Vagina (tissue), 2 donors: ENCODE data around the gene SLC9A6.

ENCODE experiments used
- POLR2A ChIP-seq, 2 donors: fragments of 450-650 bp; IDR thresholded peaks; one replicate each; pipeline ENCODE4 v1.6.1; 2017; ENCODE audit warnings: antibody characterized with exemption in 2 of 2, mild to moderate bottlenecking in 2 of 2, moderate library complexity in 2 of 2
- TF ChIP-seq, protein P1 (sequence below), 3 experiments: fragments of 450-650 bp in 2 of 3; fragments of 200-600 bp in 1 of 3; sonication (generic) in 1 of 3; IDR thresholded peaks; one replicate each; pipeline ENCODE4 v1.5.1; 2017 to 2019; ENCODE audit warnings: antibody characterized with exemption in 3 of 3, mild to moderate bottlenecking in 2 of 3, moderate library complexity in 2 of 3

GRCh38 chrX:135984791-135985156, 461 bp upstream of the SLC9A6 start:
- TF ChIP-seq, protein P1, sequence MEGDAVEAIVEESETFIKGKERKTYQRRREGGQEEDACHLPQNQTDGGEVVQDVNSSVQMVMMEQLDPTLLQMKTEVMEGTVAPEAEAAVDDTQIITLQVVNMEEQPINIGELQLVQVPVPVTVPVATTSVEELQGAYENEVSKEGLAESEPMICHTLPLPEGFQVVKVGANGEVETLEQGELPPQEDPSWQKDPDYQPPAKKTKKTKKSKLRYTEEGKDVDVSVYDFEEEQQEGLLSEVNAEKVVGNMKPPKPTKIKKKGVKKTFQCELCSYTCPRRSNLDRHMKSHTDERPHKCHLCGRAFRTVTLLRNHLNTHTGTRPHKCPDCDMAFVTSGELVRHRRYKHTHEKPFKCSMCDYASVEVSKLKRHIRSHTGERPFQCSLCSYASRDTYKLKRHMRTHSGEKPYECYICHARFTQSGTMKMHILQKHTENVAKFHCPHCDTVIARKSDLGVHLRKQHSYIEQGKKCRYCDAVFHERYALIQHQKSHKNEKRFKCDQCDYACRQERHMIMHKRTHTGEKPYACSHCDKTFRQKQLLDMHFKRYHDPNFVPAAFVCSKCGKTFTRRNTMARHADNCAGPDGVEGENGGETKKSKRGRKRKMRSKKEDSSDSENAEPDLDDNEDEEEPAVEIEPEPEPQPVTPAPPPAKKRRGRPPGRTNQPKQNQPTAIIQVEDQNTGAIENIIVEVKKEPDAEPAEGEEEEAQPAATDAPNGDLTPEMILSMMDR (IDR thresholded peaks at IDR 0.05), result no peak
- no peak for TF ChIP-seq POLR2A (IDR thresholded peaks at IDR 0.05)
